Hepatocyte (in vitro differentiated cells): ENCODE measurements around the gene ABCA5. TPM values are rescaled to one million over a fixed set of nuclear protein-coding genes. Genes with fewer than 3 reads are reported as not detected.

Experiments
- DNase-seq: peaks from one replicate; pipeline ENCODE4 v3.0.0-alpha.2; 2016; ENCODE audit warnings: low spot score
- H2AFZ ChIP-seq: fragments of 200-600 bp; sonication (generic); 2 replicates; pipeline ENCODE4 v1.6.0; 2016; ENCODE audit warnings: antibody characterized with exemption, mild to moderate bottlenecking
- H3K27ac ChIP-seq: fragments of 200-600 bp; sonication (generic); 2 replicates; pipeline ENCODE4 v1.5.1; 2016; ENCODE audit warnings: mild to moderate bottlenecking
- H3K27me3 ChIP-seq: fragments of 200-600 bp; sonication (generic); 2 replicates; pipeline ENCODE4 v1.6.1; 2016
- H3K36me3 ChIP-seq: fragments of 200-600 bp; sonication (generic); replicated peaks from 2 replicates; pipeline ENCODE4 v1.5.1; 2016; ENCODE audit warnings: low read depth; ENCODE audit not compliant: insufficient read depth
- H3K4me1 ChIP-seq: fragments of 200-600 bp; sonication (generic); 2 replicates; pipeline ENCODE4 v1.5.1; 2016; ENCODE audit warnings: mild to moderate bottlenecking, moderate library complexity; ENCODE audit not compliant: insufficient read depth
- H3K4me2 ChIP-seq: fragments of 200-600 bp; sonication (generic); 2 replicates; pipeline ENCODE4 v1.6.0; 2016
- H3K4me3 ChIP-seq: fragments of 200-600 bp; sonication (generic); 2 replicates; pipeline ENCODE4 v1.5.1; 2016; ENCODE audit warnings: mild to moderate bottlenecking
- H3K79me2 ChIP-seq: fragments of 200-600 bp; sonication (generic); 2 replicates; pipeline ENCODE4 v1.6.0; 2017; ENCODE audit warnings: mild to moderate bottlenecking
- H3K9me2 ChIP-seq: fragments of 200-600 bp; sonication (generic); replicated peaks from 2 replicates; pipeline ENCODE4 v1.6.0; 2017; ENCODE audit warnings: mild to moderate bottlenecking; ENCODE audit not compliant: insufficient read depth
- H3K9me3 ChIP-seq: fragments of 200-600 bp; sonication (generic); 2 replicates; pipeline ENCODE4 v1.5.1; 2016; ENCODE audit warnings: low read depth, mild to moderate bottlenecking
- H4K20me1 ChIP-seq: fragments of 200-600 bp; sonication (generic); 2 replicates; pipeline ENCODE4 v1.6.0; 2016; ENCODE audit warnings: mild to moderate bottlenecking; ENCODE audit not compliant: insufficient read depth, poor library complexity, severe bottlenecking
- EZH2 ChIP-seq: fragments of 200-600 bp; sonication (generic); IDR thresholded peaks from 2 replicates; pipeline ENCODE4 v1.6.1; 2016; ENCODE audit warnings: antibody characterized with exemption, mild to moderate bottlenecking, borderline replicate concordance
- EZH2phosphoT487 ChIP-seq: fragments of 200-600 bp; sonication (generic); IDR thresholded peaks from one replicate; pipeline ENCODE4 v1.6.1; 2018; ENCODE audit warnings: antibody characterized with exemption, mild to moderate bottlenecking, low read depth, moderate library complexity; ENCODE audit not compliant: unreplicated experiment, severe bottlenecking
- WGBS: methylation state at CpG from one replicate; pipeline ENCODE4 v1.1.6; 2016; ENCODE audit warnings: low lambda C conversion rate; ENCODE audit errors: missing lambda C conversion rate; 5-methylcytosine and 5-hydroxymethylcytosine counted together
- polyA plus RNA-seq: library from polyadenylated mRNA; unstranded; fragments of >200 nt; fragmentation: Nextera tagmentation; extraction: Ambion mirVana; gene quantifications from 2 replicates; pipeline ENCODE4 v1.2.1, GENCODE V29; 2016
- total RNA-seq: library from RNA; depleted of rRNA; stranded (reverse); fragments of >200 nt; gene quantifications from 2 replicates; pipeline ENCODE4 v1.2.3, GENCODE V29; 2014
- TF ChIP-seq, protein P1 (sequence below): fragments of 200-600 bp; sonication (generic); IDR thresholded peaks from 2 replicates; pipeline ENCODE4 v1.5.1; 2016; ENCODE audit warnings: antibody characterized with exemption, mild to moderate bottlenecking; ENCODE audit not compliant: poor library complexity

ABCA5 gene
- total and polyA plus RNA-seq, 2 experiments from 2014 or later, result 22.4 to 59.8 TPM

DNA sequence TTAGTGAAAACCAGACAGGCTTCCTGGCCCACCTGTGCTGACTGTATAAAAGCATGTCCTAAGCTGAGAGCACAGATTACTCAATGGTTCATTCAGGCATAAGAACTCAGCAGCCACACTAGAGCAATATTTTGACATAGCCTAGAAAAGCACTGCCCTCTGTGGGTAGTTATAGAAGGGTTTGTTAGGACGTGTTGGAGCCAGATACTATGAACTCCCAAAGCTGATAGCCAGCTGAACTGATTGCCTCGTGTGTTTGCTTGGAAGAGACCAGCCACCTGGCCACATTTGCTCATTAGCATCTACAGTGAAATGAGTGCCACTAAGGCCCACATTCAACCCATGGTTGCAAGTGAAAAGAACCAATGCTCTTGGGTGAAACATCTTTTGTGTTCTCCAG, 30.8 kb upstream of the ABCA5 start:
- Histone ChIP-seq H3K9me3 (no peaks in the 10 kb centered on the region), H3K9me2 (no peaks in the 10 kb centered on the region), H3K27ac (no peak overlapping the region), H2AFZ (no peak overlapping the region), H3K79me2 (no peaks in the 10 kb centered on the region), H3K27me3 (no peaks in the 10 kb centered on the region), H4K20me1 (no peaks in the 10 kb centered on the region), H3K4me2 (no peak overlapping the region), H3K4me1 (no peaks in the 10 kb centered on the region), H3K36me3 (no peaks in the 10 kb centered on the region), H3K4me3 (no peak overlapping the region)
- TF ChIP-seq, protein P1, sequence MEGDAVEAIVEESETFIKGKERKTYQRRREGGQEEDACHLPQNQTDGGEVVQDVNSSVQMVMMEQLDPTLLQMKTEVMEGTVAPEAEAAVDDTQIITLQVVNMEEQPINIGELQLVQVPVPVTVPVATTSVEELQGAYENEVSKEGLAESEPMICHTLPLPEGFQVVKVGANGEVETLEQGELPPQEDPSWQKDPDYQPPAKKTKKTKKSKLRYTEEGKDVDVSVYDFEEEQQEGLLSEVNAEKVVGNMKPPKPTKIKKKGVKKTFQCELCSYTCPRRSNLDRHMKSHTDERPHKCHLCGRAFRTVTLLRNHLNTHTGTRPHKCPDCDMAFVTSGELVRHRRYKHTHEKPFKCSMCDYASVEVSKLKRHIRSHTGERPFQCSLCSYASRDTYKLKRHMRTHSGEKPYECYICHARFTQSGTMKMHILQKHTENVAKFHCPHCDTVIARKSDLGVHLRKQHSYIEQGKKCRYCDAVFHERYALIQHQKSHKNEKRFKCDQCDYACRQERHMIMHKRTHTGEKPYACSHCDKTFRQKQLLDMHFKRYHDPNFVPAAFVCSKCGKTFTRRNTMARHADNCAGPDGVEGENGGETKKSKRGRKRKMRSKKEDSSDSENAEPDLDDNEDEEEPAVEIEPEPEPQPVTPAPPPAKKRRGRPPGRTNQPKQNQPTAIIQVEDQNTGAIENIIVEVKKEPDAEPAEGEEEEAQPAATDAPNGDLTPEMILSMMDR, result no peak
- no peak for TF ChIP-seq EZH2
- no peak for TF ChIP-seq EZH2phosphoT487
- DNase-seq, result peak; percentile 9
- WGBS, result 38% methylated on average over 2 of the region's 2 CpGs

DNA sequence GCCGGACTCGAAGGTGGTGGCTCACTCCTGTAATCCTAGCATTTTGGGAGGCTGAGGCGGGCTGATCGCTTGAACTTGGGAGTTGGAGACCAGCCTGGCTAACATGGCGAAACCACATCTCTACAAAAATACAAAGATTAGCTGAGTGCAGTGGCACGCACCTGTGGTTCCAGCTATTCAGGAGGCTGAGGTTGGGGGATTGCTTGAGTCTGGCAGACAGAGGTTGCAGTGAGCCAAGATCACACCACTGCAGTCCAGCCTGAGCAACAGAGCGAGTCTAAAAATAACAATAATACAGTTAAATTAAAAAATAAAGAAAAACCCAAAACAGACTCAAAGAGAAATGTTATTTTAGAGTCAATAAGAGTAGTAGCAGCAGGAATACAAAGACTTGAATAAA, 29.7 kb upstream of the ABCA5 start:
- TF ChIP-seq, protein P1, result no peak
- no peak for TF ChIP-seq EZH2
- no peak for TF ChIP-seq EZH2phosphoT487

DNA sequence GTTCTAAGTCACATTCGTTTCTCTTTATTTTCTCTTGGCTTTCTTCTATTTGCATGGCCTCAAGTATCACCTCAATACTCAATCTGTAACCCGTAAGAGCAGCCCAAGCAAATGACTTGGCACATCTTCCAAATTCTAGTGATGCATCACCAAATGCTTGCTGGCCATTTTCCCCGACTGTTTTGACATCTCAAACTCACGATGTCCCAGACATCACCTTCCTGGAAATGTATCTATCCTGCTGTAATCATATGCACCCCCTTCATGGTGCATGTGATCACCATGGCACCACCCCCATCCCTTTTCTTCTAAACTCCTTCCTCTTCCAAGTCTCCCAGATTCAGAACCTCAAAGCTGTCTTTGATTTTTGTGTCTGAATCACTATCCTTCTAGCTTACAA, 24.0 kb upstream of the ABCA5 start:
- H3K9me2 ChIP-seq, result no peaks in the 10 kb centered on the region
- no peaks in the 10 kb centered on the region for H3K27me3 ChIP-seq
- H4K20me1 ChIP-seq, result no peaks in the 10 kb centered on the region
- H3K27ac ChIP-seq, result no peak overlapping the region
- WGBS, result 83% methylated on average over 4 of the region's 4 CpGs
- H3K36me3 ChIP-seq, result no peaks in the 10 kb centered on the region
- no peak overlapping the region for H3K4me3 ChIP-seq
- H3K9me3 ChIP-seq, result no peaks in the 10 kb centered on the region
- no peaks in the 10 kb centered on the region for H3K4me1 ChIP-seq
- TF ChIP-seq, protein P1, result no peak
- no peak for TF ChIP-seq EZH2phosphoT487
- H3K79me2 ChIP-seq, result no peaks in the 10 kb centered on the region
- DNase-seq, result no peak
- H2AFZ ChIP-seq, result no peak overlapping the region
- no peak overlapping the region for H3K4me2 ChIP-seq

More for the DNA sequence above, 29.7 kb upstream of the ABCA5 start:
- Histone ChIP-seq H3K27ac (no peak overlapping the region), H3K9me3 (no peaks in the 10 kb centered on the region), H3K4me1 (no peaks in the 10 kb centered on the region), H3K79me2 (no peaks in the 10 kb centered on the region), H3K4me3 (no peak overlapping the region), H3K4me2 (no peak overlapping the region), H2AFZ (no peak overlapping the region), H3K9me2 (no peaks in the 10 kb centered on the region), H3K27me3 (no peaks in the 10 kb centered on the region), H3K36me3 (no peaks in the 10 kb centered on the region), H4K20me1 (no peaks in the 10 kb centered on the region)
- WGBS, result 97% methylated on average over 7 of the region's 7 CpGs
- no peak for DNase-seq

DNA sequence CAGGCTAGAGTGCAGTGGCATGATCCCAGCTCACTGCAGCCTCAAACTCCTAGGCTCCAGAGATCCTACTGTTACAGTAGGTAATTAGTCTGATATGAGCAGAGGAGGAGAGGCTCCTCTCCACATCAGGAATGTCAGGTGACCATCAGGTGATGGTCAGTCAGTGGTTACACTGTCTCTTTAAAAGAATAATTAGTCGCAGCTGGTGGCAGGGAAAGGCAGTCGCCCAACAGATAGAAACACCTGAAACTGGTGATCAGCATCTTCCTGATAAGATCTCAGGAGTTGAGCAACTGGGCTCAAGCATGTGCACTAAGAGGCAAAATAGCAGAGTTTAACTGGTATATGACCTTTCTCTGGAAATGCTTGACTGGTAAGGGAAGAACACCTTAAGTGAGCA, 21.5 kb upstream of the ABCA5 start:
- Histone ChIP-seq H3K27ac (peak overlapping the region; percentile 1), H3K9me2 (no peaks in the 10 kb centered on the region), H3K9me3 (no peaks in the 10 kb centered on the region), H3K4me1 (no peaks in the 10 kb centered on the region), H3K27me3 (no peaks in the 10 kb centered on the region), H3K79me2 (no peaks in the 10 kb centered on the region), H4K20me1 (no peaks in the 10 kb centered on the region), H3K4me2 (no peak overlapping the region), H2AFZ (no peak overlapping the region), H3K36me3 (no peaks in the 10 kb centered on the region), H3K4me3 (no peak overlapping the region)
- peak; percentile 41 for DNase-seq
- TF ChIP-seq EZH2, result no peak
- no peak for TF ChIP-seq EZH2phosphoT487
- TF ChIP-seq, protein P1, result no peak
- WGBS, result 62% methylated on average over 2 of the region's 2 CpGs
